ENCODE results near the gene ELMO1.

Gene ELMO1

GRCh38 chr7:37442268-37442667, 6.4 kb downstream of the ELMO1 start:
- DNase-seq (ENCODE audit: low spot score) = no peak
- in situ Hi-C loops (cut with MboI; ENCODE audit: low pct_unique_long_range_greater_than_20kb, low sequenced_read_pairs, unreplicated experiment) = no loop called here
- TF ChIP-seq CTCF (IDR thresholded peaks at IDR 0.05; ENCODE audit: extremely low read depth, insufficient read depth, missing control alignments) = no peak

- TF ChIP-seq CTCF (IDR thresholded peaks at IDR 0.05; ENCODE audit: extremely low read depth, insufficient read depth, missing control alignments) = no peak
- DNase-seq (ENCODE audit: low spot score) = no peak
- in situ Hi-C loops (cut with MboI; ENCODE audit: low pct_unique_long_range_greater_than_20kb, low sequenced_read_pairs, unreplicated experiment) = no loop called here
These were observed 6.8 kb downstream of the ELMO1 start for GRCh38 chr7:37441816-37442215.

DNA sequence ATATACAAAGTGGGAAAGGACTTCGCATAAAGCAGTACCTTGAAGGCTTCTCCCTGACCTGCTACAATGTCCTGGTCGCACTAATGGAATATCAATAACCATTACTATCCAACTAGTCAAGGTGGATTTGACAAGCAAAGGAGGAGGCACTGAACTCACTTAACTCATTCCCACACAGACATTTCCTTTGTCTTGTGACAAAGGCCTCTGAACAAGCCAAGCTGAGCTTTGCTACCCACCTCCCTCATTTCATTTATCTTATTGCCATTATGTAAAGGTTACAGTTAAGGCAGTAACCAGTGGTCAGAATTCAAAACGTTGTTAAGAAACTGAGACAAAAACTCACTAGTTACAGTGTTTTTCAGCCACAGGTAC, 7.3 kb downstream of the ELMO1 start:
- no peak for DNase-seq (ENCODE audit: low spot score)
- no peak for TF ChIP-seq CTCF (IDR thresholded peaks at IDR 0.05; ENCODE audit: extremely low read depth, insufficient read depth, missing control alignments)
- in situ Hi-C loops (cut with MboI; ENCODE audit: low pct_unique_long_range_greater_than_20kb, low sequenced_read_pairs, unreplicated experiment) = no loop called here

DNA sequence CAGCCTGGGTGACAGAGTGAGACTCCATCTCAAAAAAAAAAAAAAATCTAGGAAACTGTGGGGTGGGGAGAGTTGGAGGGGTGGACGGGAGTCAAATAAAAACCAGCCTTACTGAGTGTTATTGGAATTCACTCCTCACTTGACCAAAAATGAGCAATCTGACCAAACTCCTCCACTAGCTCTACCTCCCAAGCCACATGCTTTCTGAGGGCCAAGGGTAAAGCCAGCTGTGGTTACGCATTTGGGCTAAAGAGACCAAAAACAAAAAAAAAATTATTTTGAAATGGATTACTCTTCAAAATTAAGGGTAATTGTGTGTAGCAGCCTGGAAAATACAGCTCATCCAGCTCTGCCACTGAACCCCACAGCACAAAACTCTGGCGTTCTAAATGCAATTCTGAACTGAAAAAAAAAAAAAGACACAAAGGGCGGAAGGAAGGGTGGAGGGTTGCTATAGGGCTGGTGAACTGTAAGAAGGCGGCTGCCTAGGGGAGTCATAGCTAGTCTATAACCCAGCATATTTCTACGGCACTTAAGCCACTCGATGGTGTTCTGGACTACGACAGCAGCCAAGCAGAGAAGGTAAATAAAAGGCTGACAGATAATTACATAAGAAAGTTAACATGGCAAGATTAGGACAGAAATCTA, 7.8 kb downstream of the ELMO1 start:
- no peak for DNase-seq (ENCODE audit: low spot score)
- no peak for TF ChIP-seq CTCF (IDR thresholded peaks at IDR 0.05; ENCODE audit: extremely low read depth, insufficient read depth, missing control alignments)
- in situ Hi-C loops (cut with MboI; ENCODE audit: low pct_unique_long_range_greater_than_20kb, low sequenced_read_pairs, unreplicated experiment) = no loop called here

GRCh38 chr7:37439653-37440026, 9.0 kb downstream of the ELMO1 start:
- DNase-seq (ENCODE audit: low spot score) = no peak

DNA sequence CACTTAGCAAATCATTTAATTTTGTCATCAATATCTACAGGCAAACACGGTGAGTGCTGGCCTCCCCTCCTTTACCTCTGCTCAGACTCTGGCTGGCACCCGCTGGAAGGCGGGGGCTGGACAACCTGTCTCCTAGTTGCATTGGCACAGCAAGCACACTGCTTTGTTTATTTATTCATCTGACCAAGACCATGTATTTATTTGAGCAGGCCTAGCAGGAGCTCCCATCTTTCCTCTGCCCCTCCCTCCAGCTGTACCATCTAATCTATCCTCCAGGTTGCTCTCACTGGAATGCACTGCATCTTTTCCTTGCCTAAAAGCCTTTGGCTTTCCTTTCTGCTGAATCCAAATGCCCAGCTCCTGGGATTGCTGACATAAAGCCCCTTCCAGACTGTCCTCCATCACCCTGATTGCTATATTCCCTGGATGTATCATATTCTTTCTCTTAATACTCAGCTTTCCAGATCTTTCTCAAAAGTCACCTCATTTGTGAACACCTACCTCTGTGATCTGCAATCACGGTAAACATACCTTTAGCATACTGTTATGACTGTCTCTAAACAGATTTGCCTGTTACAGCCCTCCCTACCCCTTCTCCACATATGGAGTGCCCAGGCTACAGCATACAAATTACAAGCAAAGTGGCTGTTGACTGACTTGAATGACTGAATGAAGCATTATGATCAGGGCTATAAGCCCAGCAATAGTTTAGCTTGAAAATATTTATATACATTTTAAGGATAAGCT, 9.6 kb downstream of the ELMO1 start:
- in situ Hi-C loops (cut with MboI; ENCODE audit: low pct_unique_long_range_greater_than_20kb, low sequenced_read_pairs, unreplicated experiment) = no loop called here
- DNase-seq (ENCODE audit: low spot score) = no peak
- TF ChIP-seq CTCF (IDR thresholded peaks at IDR 0.05; ENCODE audit: extremely low read depth, insufficient read depth, missing control alignments) = no peak

More at GRCh38 chr7:37439653-37440026, 9.0 kb downstream of the ELMO1 start:
- TF ChIP-seq CTCF (IDR thresholded peaks at IDR 0.05; ENCODE audit: extremely low read depth, insufficient read depth, missing control alignments) = no peak
- in situ Hi-C loops (cut with MboI; ENCODE audit: low pct_unique_long_range_greater_than_20kb, low sequenced_read_pairs, unreplicated experiment) = no loop called here

All from GM13977 (cell line).